ENCODE results near the gene NAT14.
"Not testable (repeated sequence)": the region's sequence is repeated elsewhere in the genome, so short reads cannot be mapped to it uniquely, and the experiment has no call there.

The NAT14 gene

GRCh38 chr19:55503157-55503501, 18.1 kb downstream of the NAT14 start:
- no peak for DNase-seq (ENCODE audit: low read depth)

DNA sequence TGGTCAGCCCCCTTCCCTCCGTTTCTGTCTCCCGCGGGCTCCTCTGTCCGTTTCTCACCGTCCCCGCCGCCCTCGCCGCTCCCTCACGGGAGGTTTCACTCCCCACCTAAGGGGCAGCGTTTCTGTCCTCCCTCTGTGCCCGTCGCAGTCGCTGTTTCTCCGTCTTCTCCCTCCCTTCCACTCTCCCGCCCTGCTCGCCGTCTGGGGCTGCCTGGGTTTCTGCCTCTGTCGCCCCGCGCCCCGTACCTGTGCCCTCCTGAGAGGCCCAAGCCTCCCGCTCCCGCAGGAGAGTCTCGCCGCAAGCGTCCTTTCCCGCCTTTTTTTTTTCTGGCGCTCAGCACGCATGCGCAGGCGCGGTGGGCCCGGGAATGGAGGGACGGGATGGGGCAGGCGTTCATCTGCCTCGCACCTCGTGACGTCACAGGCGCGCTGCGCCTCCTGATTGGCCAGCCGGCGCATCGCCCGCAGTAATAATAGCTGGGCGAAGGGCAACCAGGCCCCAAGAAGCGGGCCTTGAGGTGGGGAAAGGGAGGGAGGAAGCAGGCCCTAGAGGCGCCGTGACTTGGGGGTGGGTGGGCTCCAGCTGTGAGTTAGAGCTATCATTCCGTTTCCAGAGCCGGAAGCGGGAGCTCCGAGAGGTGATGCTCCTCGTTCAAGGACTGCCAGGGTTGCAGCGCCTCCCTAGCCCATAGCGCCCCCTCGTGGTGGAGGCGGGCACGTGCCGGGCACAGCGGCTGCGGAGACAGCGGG, 18.7 kb downstream of the NAT14 start:
- DNase-seq (ENCODE audit: low read depth), result peak; percentile 85

DNA sequence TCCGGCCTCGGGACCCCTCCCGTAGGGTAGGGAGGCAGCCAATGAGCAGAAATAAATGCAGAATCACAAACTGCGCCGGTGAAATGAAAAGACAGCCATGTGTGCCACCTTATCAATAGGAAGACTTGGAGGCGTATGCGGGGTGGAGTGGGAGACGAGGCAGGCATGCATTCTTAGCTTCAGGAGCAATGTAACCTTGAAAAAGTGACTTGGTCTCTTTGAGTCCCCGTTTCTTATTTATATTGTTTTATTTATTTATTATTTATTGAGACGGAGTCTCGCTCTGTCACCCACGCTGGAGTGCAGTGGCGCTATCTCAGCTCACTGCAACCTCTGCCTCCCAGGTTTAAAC, 19.2 kb downstream of the NAT14 start:
- no peak for DNase-seq (ENCODE audit: low read depth)

GRCh38 chr19:55504981-55505380, 20.0 kb downstream of the NAT14 start:
- DNase-seq (ENCODE audit: low read depth), result no peak

DNA sequence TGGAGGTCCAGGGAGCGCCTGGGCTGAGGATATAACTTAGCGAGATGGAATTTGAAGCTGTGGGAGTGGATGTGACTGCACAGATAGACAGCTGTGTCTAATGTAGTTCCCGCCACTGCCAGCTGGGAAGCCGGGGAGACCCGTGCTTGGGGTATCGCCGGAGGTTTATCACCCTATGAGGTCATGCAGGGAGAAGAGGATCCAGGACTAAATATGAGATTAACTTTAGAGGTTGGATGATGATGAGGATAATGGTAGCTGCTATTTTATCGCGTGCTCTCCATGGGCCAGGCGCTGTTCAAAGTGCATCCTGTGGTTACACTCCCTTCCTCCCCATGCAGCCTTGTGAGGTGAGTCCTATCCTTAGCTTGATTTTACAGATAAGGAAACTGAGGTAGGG, 23.1 kb downstream of the NAT14 start:
- no peak for DNase-seq (ENCODE audit: low read depth)

DNA sequence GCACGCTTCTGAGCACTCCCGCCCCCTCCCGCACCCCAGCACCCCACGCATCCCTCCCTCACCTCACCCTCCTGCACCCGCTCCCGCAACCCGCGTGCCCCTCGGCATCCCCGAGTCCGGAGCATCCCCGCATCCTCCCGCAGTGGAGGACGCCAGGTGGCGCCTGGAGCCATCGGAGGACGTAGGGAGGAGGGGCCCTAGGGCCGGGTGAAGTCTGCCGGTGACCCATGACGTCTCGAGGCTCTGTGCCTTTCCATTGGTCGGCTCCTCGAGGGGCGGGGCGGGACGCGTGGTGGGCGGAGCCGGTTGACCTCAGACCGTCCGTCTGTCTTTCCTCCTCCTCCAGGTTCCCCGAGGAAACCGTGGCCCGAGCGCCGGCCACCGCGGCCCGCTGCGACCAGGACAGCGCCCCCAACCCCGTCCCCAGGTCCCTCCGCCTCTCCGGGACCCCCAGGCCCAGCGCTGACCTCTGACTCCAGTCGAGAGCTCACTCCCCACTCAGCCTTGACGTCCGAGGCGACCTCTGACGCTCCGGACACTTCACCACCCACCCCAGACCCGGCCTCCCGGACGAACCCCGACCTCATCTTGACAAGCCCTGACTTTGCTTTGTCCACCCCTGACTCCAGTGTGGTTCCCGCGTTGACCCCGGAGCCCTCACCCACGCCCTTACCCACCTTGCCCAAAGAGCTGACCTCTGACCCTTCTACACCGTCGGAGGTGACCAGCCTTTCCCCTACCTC, 32.1 kb downstream of the NAT14 start:
- DNase-seq (ENCODE audit: low read depth), result peak; percentile 88

GRCh38 chr19:55519451-55520311, 34.7 kb downstream of the NAT14 start:
- DNase-seq (ENCODE audit: low read depth), result no peak

GRCh38 chr19:55520691-55521292, 35.8 kb downstream of the NAT14 start:
- DNase-seq (ENCODE audit: low read depth), result no peak

DNA sequence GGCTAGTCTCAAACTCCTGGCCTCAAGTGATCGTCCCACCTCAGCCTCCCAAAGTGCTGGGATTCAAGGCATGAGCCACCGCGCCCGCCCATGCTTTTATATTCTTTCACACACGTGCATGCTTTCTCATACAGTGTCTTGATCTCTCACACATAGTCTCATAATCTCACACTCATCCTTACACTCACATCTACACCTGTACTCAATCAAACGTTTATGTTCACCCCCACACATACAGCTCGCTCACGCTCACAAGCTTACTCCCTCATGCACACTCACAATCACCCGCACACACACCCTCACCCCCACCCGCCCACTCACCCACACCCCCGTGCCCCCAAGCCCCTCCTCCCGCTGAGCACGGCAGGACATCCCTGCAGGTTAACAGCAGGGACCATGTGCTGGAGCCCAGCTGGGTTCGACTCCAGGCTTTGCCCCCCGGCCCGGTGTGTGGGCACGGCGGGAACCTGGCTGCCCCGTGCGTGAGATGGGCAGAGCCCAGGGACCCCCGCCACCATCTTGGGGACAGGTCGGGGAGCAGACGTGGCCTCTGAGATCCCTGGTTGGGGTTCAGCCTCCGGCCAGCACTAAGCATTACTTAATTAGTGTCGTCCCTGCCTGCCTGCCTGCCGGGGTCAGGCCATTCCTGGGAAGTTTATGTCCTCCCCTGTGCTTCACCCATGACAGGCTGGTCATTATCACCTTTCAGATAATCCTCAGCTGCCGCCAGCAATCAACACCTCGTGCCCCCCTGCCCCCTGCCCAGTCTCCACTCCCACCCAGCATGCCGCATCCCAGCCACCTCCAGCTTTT, 40.5 kb downstream of the NAT14 start:
- no peak for DNase-seq (ENCODE audit: low read depth)

DNA sequence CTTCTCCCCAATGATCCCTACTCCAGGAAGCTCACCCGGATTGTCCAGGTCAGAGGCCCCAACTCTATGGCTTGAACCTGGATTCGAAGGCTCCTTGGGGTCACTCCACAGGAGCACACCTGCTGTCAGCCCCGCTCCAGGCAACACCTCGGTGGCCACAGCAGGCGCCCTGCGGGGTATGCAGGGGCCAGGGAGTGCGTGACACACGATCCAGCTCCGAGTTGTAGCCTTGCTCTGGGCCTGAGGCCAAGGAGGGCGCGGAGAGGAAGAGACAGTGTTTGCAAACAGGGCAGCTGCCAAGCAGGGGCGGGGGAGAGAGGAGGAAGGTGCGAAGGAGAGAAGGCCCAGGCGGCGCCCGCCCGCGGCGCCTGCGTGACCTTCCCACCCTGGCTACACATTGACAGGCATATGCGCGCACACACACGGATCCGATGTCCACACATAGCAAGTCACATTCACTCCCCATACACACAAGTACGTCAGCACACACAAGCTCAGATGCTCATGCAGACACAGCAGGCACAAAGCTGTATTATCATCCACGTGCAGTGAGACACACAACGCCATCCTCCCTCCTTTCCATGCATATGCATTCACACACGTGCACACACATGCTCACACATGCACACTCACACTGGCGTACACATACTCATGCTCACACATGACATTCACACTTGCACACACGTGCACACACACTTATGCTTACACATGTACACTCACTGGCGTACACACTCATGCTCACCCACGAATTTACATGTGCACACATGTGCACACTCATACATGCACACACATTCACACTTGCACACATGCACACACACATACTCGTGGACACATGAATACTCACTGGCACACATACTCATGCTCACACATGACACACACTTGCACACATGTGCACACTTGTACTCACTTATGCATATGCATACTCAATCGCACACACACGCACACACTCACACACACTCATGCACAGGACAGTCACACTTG, 41.5 kb downstream of the NAT14 start:
- no peak for DNase-seq (ENCODE audit: low read depth)

DNA sequence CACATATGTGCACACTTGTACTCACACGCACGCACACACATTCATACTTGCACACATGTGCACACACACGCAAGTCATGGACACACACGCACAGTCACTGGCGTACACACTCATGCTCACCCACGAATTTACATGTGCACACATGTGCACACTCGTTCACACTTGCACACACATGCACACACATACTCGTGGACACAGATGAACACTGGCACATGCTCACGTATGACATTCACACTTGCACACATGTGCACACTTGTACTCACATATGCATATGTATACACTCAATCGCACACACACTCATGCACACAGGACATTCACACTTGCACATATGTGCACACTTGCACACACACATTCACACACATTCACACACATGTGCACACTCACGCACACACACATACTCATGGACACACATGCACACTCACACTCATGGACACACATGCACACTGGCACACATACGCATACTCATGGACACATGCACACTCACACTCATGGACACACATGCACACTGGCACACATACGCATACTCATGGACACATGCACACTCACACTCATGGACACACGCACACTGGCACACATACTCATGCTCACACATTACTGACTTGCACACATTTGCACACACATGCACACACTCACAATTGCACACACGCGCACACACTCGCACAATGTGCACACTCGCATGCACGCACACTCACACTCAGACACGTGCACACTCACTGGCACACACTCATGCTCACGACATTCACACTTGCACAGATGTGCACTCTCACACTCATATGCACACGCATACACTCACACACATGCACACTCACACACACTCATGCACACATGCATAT, 42.4 kb downstream of the NAT14 start:
- DNase-seq (ENCODE audit: low read depth), result no peak

- no peak for DNase-seq (ENCODE audit: low read depth)
These were observed 43.2 kb downstream of the NAT14 start for GRCh38 chr19:55528030-55528803.

DNA sequence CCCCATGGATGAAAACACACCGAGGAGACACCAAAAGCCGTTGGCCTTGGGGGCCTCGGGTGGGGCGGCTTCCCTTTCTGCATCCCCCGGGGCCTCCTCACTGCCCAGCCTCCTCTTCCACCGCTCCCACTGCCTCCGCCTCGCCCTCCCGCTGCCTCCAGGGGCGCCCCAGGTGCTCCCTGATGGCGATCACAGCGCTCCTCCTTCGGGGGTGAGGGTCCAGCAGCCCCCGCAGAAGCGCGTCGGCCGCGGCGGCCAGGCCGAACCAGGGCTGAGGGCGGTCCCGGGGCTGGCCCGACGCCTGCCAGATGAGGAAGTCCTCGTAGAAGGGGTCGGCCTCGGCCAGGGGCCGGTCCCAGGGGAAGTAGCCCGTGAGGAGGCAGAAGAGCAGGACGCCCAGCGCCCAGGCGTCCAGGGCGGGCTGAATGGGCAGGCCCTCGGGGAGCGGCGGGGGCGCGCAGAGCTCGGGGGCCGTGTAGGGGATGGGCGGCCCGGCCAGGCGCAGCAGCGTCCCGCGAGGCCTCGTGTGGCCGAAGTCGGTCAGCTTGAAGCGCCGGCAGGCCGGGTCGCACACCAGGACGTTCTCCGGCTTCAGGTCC, 44.7 kb downstream of the NAT14 start:
- no peak for DNase-seq (ENCODE audit: low read depth)

- DNase-seq (ENCODE audit: low read depth), result no peak
These were observed 46.0 kb downstream of the NAT14 start for GRCh38 chr19:55530996-55531395.

GRCh38 chr19:55534280-55534679, 49.3 kb downstream of the NAT14 start:
- not testable (repeated sequence) for DNase-seq (ENCODE audit: low read depth)

- DNase-seq (ENCODE audit: low read depth), result no peak
These were observed 50.4 kb downstream of the NAT14 start for GRCh38 chr19:55535173-55535964.

DNA sequence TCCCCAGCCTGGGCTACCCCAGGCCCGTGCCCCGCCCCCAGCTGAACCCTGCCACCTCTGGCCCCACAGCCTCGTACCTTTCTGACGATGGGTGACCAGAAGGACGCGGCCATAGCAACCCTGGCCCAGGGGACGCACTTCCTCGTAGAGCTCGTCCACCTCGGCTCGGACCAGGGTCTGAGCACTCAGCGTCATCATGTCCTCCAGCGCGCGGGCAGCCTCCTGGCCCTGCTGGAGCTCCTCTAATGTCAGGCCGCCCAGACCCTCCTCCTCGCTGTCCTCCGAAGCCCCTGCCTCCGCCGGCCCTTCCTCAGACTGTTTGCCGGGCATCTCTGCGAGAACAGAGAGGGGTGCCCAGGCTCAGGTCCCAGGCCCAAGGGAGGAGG, 51.0 kb downstream of the NAT14 start:
- no peak for DNase-seq (ENCODE audit: low read depth)
